CD4-positive, alpha-beta T cell treated with Interferon gamma for 1 hour (primary cell): ENCODE results near the gene REXO1.

Experiments used
- DNase-seq: peaks from one replicate; pipeline ENCODE4 v3.0.0-alpha.2; 2020

Gene REXO1

DNA sequence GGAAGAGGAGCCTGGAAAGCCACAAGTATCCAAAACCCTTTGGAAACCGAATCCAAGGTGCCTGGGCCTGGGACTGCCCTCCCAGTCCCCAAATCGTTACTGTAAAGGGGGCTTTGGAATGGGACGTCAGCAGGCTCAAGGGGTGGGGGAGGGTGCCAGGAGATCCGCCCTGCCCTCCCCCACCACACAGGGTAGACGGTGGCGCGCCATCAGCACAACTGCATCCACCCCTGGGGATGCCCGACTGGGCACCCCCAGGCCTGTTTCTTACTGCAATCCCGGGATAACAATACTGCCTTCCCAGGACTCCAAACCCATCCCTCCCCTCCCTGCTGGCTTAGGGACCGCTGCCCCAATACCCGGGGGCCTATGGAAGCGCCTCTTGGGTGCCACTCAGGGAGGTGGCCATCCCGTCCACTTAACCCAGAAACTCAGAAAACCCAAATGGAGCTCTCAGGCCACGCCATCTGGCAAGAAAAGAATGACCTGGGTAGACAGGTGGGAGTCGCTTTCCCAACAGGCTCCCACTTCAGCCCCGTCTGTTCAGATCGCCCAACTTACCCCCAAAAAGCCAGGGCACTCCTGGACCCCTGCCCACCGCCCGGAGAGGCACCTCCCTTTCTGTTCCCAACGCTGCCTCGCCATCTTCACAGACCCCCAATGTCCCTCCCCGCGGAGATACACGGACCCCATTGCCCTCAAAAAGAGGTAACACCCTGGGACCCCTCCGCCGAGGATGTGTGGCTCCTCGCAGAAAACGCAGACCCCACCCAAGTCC, 12.7 kb upstream of the REXO1 start:
- DNase-seq: no peak

- DNase-seq: peak; percentile 74
Observed at GRCh38 chr19:1860042-1860775, 11.9 kb upstream of the REXO1 start.

DNA sequence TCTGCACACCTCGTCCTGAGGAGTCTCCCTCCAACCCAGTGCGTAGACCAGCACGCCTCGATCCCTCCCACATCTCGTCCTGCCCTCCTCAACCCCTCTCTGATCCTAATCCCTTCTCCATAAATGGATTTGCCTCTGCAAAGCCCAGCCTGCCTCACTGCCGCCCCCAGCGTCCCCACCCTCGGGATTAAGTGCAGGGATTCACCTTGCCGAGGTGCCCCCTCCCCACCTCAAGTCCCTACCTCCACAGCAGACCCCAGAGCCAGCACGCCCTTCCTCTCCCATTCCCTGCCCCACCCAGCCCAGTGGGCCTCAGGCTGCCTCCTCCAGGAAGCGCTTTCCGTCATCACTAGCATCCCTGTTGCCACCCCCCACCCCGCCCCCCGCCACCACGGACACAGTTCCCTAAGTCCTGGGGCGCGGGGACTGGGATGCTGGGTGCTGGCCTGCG, 11.1 kb upstream of the REXO1 start:
- no peak for DNase-seq

DNA sequence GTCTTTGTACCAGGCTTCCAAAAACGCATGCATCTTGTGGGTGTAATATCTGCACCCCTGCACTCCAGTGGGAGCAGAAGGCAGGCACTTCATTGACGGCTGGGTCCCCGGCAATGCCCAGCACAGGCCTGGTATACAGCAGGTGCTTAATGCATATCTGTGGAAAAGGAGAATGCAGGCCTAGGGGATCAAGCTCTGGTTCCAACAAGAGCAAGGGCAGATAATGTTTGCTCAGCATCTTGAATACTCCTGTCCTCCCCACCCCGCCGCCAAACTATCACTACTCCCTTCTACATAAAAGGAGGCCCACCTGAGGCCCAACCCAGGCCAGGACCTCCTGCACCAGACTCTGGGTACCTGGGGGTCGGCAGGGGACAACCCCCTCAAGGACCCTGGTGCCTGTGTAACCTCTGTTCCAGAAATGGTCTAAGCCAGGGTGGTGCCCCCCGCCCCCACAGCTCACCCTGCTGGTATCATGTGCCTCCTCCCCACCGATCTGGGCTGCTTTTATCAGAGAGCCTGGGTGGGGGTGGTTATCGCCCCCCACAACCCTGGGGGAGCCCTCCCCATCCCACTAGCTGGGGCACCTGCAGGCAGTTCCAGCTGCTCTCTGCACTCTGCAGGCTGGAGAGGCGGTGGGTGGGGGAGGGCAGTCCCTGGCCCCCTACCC, 10.3 kb upstream of the REXO1 start:
- DNase-seq: no peak

GRCh38 chr19:1857648-1858326, 9.5 kb upstream of the REXO1 start:
- no peak for DNase-seq

GRCh38 chr19:1856698-1857603, 8.7 kb upstream of the REXO1 start:
- DNase-seq: peak; percentile 74

DNA sequence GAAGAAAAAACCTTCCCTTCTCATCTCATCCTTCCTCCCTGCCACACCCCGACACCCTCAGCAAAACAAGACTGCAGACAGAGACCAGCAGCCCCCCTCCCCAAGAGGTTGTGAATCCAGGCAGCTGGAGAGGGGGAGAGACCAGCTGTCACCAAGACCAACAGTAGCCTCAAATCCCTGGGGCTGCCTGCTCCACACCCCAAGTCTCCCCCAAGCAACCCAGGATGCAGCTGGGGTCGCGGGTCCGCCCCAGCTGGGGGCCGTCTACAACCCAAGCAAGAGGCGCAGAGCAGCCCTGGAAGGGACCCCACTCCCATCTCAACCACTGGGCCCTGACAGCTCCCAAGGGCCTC, 8.0 kb upstream of the REXO1 start:
- no peak for DNase-seq

DNA sequence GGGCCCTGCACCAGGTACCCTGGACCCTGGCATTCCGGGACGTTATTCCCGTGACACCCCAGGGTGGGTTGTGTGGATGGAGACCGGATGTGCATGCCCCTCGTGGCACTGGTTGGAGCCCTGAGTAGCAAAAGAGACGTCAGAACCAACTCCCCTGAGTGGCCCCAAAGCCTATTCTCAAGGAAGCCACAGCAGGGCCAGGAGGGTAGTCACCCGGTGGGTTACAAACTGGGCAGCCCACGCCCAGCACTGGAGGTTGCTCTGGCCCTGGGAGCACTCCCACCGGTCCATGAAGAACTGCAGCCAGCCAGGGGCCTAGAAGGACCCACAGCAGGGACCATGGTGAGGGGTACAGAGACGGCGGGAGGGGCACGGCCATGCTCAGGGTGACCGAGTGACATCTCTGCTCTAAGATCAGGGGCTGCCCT, 7.6 kb upstream of the REXO1 start:
- DNase-seq: no peak

GRCh38 chr19:1855040-1855827, 7.0 kb upstream of the REXO1 start:
- peak; percentile 89 for DNase-seq

DNA sequence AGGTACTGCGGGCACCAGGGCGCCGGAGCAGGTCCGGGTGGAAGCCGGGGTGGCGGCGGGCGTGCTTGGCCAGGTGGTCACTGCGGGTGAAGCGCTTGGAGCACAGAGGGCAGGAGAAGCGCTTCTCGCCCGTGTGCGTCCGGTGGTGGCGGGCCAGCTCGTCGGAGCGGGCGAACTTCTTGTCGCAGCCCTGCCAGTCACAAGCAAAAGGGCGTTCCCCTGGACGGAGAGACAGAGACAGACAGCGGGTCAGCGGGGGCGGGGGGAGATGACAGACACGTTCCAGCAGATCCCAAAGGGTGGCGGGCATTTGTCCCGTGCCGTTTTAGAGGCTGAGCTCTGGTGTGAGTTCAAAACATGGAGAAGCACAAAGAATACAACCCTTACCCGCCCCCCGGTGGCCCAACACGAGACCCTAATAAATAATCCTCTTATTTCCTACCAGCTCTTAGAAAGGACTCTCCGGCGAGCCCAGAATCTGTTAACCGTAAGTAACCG, 6.3 kb upstream of the REXO1 start:
- no peak for DNase-seq

DNA sequence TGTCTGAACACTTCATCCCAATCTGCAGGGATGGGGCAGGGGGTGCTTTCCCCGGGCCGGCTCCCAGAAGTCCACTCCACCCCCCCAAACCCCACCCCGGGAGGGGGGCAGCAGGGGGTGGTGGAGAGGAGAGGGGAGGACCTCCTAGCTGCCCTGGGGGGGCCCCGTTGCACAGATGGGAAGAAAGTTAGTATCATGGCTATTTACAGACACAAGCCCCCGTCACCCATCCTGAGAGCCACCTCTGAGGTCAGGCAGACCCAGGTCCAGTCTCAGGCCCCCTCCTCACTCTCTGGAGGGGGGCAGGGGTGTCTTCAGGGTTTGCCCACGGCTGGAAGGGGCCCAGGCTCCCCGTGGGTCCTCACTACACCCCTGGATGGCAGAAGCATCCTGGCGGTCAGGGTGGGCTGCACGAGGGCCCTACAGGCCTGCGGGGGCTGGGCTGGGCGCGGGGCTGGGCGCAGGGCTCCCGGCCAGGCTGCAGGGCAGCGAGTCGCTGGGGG, 5.8 kb upstream of the REXO1 start:
- no peak for DNase-seq

- DNase-seq: peak; percentile 82
Observed at GRCh38 chr19:1853295-1854038, 5.2 kb upstream of the REXO1 start.

GRCh38 chr19:1852581-1853128, 4.4 kb upstream of the REXO1 start:
- no peak for DNase-seq

DNA sequence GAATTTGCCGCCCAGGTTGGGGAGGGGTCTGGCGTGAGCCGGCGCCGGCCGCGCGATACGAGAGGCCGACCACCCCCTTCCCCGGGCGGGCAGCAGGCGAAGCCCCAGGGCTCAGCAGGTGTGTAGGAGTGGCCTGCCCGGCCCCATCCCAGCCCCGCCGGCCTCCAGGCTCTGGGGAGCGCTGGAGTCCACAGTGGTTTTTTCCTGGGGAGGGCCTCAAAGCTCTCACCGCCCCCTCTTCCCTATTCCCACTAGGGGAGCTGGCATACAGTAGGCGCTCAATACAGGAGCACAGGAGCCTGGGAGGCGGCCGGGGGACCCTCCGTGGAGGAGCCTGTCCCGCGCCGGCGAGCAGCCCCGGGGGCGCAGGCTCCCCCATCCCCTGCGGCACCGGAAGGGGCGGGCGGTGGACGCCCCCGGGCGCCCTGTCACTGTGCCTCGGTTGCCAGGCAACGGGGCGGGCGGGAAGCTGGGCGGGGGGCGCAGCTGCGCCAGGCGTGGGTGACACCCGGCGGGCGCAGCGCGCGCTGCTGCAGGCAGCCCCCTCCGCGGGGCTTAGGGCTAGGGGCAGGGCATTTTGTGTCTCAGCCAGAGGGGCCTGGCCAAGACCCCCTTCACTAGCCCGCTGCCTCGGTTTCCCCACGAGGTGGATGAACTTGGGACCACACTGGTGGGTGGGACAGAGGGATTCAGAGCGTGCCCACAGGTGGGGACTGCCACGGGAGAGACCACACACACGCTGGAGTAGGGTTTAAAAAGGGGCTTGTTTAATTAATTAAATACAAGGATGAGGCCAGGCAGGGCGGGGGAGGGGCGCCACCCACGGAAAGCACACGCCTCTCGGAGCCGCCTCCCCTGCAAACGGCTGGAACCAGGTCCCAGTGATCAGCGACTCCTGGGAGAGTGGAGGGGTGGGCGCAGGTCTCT, 3.6 kb upstream of the REXO1 start:
- peak; percentile 80 for DNase-seq

DNA sequence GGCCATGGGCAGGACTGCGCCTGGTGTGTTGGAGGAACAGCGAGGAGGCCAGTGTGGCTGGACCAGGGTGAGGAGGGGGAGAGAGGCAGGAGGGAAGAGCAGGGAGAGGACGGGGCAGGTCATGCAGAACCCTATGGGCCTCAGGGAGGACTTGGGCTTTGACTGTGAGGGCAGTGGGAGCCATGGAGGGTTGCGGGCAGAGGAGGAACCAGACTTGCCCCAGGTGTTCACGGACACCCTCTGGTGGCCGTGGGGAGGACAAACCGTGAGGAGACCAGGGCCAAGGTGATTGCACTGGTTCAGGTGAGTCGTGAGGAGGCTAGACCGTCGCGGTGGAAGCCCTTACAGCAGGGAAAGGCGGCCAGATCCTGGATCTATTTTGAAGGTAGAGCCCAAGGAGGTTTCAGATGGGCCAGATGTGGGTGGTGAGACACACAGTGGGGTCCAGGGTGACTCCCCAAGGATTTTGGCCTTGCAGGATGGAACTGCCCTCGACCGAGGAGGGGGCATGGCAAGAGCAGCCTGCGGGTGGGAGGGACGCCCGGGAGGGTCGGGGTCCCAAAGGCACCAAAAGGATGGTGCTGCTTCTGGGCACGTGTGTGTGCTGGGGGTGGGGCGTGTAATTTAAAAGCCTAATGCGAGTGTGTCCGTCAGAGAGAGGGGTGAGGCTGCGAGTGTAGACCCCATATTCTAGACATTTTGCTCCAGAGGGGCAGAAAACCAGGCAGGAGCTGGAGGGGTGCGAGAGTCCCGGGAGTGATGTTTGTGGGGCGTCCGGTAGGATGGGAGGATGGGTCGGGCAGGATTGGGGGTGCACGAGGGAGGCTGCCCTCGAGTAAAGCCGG, 2.7 kb upstream of the REXO1 start:
- DNase-seq: no peak

GRCh38 chr19:1849886-1850398, 1.7 kb upstream of the REXO1 start:
- no peak for DNase-seq

GRCh38 chr19:1849132-1849474, 820 bp upstream of the REXO1 start:
- DNase-seq: no peak
